ENCODE data around the gene LTBP2. TPM values are rescaled to one million over a fixed set of nuclear protein-coding genes. Genes with fewer than 3 reads are reported as not detected.
A peak's percentile ranks its signal among the peaks of the same experiment; 100 is the strongest.

Gene LTBP2
- total and polyA plus RNA-seq, 2 of the 13 experiments (the other 11 are each of a cell fraction or from before 2014, with no cell fraction given), result 0.20 to 0.41 TPM

- TF ChIP-seq ZBTB33 (CRISPR knock-in tag; IDR thresholded peaks at IDR 0.05) (peak; percentile 71), KDM2A (CRISPR knock-in tag; IDR thresholded peaks at IDR 0.05; ENCODE audit: borderline replicate concordance, low read depth) (0 out of 2 replicates have a peak, but pooled peaks have one; percentile 31), DNMT1 (CRISPR knock-in tag; IDR thresholded peaks at IDR 0.05) (no peak), SMC3 (IDR thresholded peaks at IDR 0.05; ENCODE audit: low read length) (peak; percentile 33; the same call in 1 of the 2 replicates), ZMAT3 (CRISPR knock-in tag; conservative IDR thresholded peaks at IDR 0.05) (no peak), ZFP1 (CRISPR knock-in tag; IDR thresholded peaks at IDR 0.05) (no peak), PPARG (CRISPR knock-in tag; conservative IDR thresholded peaks at IDR 0.05) (no peak), ZNF33B (CRISPR knock-in tag; IDR thresholded peaks at IDR 0.05) (no peak), STAT5B (CRISPR knock-in tag; IDR thresholded peaks at IDR 0.05) (no peak), NR2F1 (CRISPR knock-in tag; IDR thresholded peaks at IDR 0.05) (no peak), ZBTB21 (CRISPR knock-in tag; IDR thresholded peaks at IDR 0.05) (no peak), MXD3 (CRISPR knock-in tag; IDR thresholded peaks at IDR 0.05) (no peak), SRY (CRISPR knock-in tag; IDR thresholded peaks at IDR 0.05) (no peak), ZFP82 (CRISPR knock-in tag; IDR thresholded peaks at IDR 0.05; ENCODE audit: borderline replicate concordance) (no peak), ZNF333 (CRISPR knock-in tag; IDR thresholded peaks at IDR 0.05; ENCODE audit: borderline replicate concordance) (no peak), ZFP37 (CRISPR knock-in tag; IDR thresholded peaks at IDR 0.05; ENCODE audit: borderline replicate concordance) (no peak), SKIL (CRISPR knock-in tag; IDR thresholded peaks at IDR 0.05; ENCODE audit: borderline replicate concordance) (no peak)
- TF ChIP-seq, protein P1, sequence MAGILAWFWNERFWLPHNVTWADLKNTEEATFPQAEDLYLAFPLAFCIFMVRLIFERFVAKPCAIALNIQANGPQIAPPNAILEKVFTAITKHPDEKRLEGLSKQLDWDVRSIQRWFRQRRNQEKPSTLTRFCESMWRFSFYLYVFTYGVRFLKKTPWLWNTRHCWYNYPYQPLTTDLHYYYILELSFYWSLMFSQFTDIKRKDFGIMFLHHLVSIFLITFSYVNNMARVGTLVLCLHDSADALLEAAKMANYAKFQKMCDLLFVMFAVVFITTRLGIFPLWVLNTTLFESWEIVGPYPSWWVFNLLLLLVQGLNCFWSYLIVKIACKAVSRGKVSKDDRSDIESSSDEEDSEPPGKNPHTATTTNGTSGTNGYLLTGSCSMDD (CRISPR knock-in tag; IDR thresholded peaks at IDR 0.05), result no peak
Measured at GRCh38 chr14:74501135-74501614, 110.9 kb downstream of the LTBP2 start (continued).

Measured in HepG2 (cell line).